ENCODE measurements around the gene TMEM11. TPM values are rescaled to one million over a fixed set of nuclear protein-coding genes. Genes with fewer than 3 reads are reported as not detected.

The TMEM11 gene
- total and polyA plus RNA-seq, 2 of the 8 experiments (the other 6 are each of a cell fraction or from before 2014, with no cell fraction given) = 33.3 to 90.4 TPM

GRCh38 chr17:21253646-21254441 is 39.9 kb upstream of the TMEM11 start:
- H4K5ac ChIP-seq (ENCODE audit: insufficient read length, low read depth, low read length) = no peak overlapping the region
- no peak overlapping the region for H3K4ac ChIP-seq (replicated peaks; ENCODE audit: insufficient read length, low read depth, low read length)
- no peak for DNase-seq (ENCODE audit: low read depth in 1 of 2, low spot score in 2 of 2)
- H3K4me1 ChIP-seq (replicated peaks in 1 of 4; ENCODE audit: control insufficient read depth in 3 of 4, insufficient read depth in 4 of 4, low read length in 3 of 4) = peaks cover 0 to 13% (median 4%) of the 10 kb centered on the region in 4 experiments; a peak in 5 of 7 replicates
- POLR2A ChIA-PET (ENCODE audit: partially characterized antibody) = interaction anchor here (0.7 to 1.0 kb wide), 2 partner anchors 8 to 39 kb away, joined by 3 read pairs; partner anchors contain the start of gene TMEM11
- H2AK5ac ChIP-seq (ENCODE audit: low read depth, low read length) = no peak overlapping the region
- H2BK5ac ChIP-seq (ENCODE audit: low read depth, low read length) = no peak overlapping the region
- no peak overlapping the region for H2BK120ac ChIP-seq (replicated peaks; ENCODE audit: low read depth, low read length)
- H3K4me3 ChIP-seq (ENCODE audit: extremely low read depth in 1 of 4, insufficient read depth in 2 of 4, low read depth in 3 of 4, low read length in 4 of 4) = peak overlapping the region; percentile 47 to 67 (median 60)
- H3K18ac ChIP-seq (ENCODE audit: extremely low read depth, low read length) = peak overlapping the region; percentile 48; the same call in 1 of the 2 replicates
- H3K36me3 ChIP-seq (ENCODE audit: control insufficient read depth in 2 of 4, insufficient read depth in 4 of 4, low read length in 3 of 4) = no peaks in the 10 kb centered on the region
- no peak overlapping the region for H3K23ac ChIP-seq (ENCODE audit: insufficient read length)
- H2AFZ ChIP-seq (ENCODE audit: low read length) = peak overlapping the region; percentile 47; the same call in 1 of the 2 replicates
- peak overlapping the region in 1 of 4 experiments; percentile 70; a peak in 1 of 7 replicates for H3K9ac ChIP-seq (replicated peaks in 1 of 4; ENCODE audit: extremely low read depth in 1 of 4, low read depth in 3 of 4, low read length in 3 of 4)
- H3K4me2 ChIP-seq (ENCODE audit: insufficient read depth in 1 of 2, low read depth in 2 of 2, low read length in 2 of 2) = peak overlapping the region; percentile 73 to 75
- H3K79me2 ChIP-seq (ENCODE audit: control insufficient read depth in 1 of 2, insufficient read depth in 2 of 2, low read length in 2 of 2) = no peaks in the 10 kb centered on the region
- H3K27me3 ChIP-seq (replicated peaks in 1 of 4; ENCODE audit: control insufficient read depth in 3 of 4, extremely low read depth in 1 of 4, insufficient read depth in 3 of 4, low read length in 3 of 4) = peaks cover 0 to 6% (median 4%) of the 10 kb centered on the region in 4 experiments; a peak in 2 of 7 replicates
- no peak overlapping the region for H2BK20ac ChIP-seq (ENCODE audit: low read length)
- H3K23me2 ChIP-seq (ENCODE audit: low read depth, low read length) = peaks cover 6% of the 10 kb centered on the region; the same call in 1 of the 2 replicates
- H3K27ac ChIP-seq (ENCODE audit: low read depth, low read length) = no peak overlapping the region
- H3K79me1 ChIP-seq (ENCODE audit: low read depth, low read length) = no peaks in the 10 kb centered on the region
- H4K8ac ChIP-seq (ENCODE audit: extremely low read depth, insufficient read depth, low read length) = peak overlapping the region; percentile 86; the same call in 1 of the 2 replicates
- no peak overlapping the region for H3K14ac ChIP-seq (ENCODE audit: insufficient read length)
- H4K91ac ChIP-seq (replicated peaks; ENCODE audit: insufficient read length, low read length) = no peak overlapping the region
- peak overlapping the region; percentile 97; the same call in 1 of the 2 replicates for H2BK15ac ChIP-seq (ENCODE audit: low read length)
- peak overlapping the region; percentile 43; the same call in 1 of the 2 replicates for H2BK12ac ChIP-seq (ENCODE audit: low read depth, low read length)
- FAIRE-seq = no peak
- H4K20me1 ChIP-seq (replicated peaks in 1 of 2; ENCODE audit: control insufficient read depth in 1 of 2, insufficient read depth in 2 of 2, low read length in 2 of 2) = peaks cover 0 to 4% of the 10 kb centered on the region in 2 experiments
- H3K56ac ChIP-seq (replicated peaks; ENCODE audit: insufficient read length, low read depth, low read length) = peak overlapping the region; percentile 32
- WGBS, 2 experiments (ENCODE audit: extremely low coverage in 1 of 2, insufficient coverage in 1 of 2, insufficient read length in 1 of 2, insufficient replicate concordance in 2 of 2, low coverage in 1 of 2, low lambda C conversion rate in 2 of 2, missing lambda C conversion rate in 1 of 2) = 51% methylated on average over 15 of the region's 15 CpGs; no CpG with 5 or more reads in 1 of the 2 experiments
- TF ChIP-seq KDM1A (IDR thresholded peaks at IDR 0.05; ENCODE audit: borderline replicate concordance, low read length) (peak; percentile 97), HDAC2 (IDR thresholded peaks at IDR 0.05; ENCODE audit: borderline replicate concordance in 1 of 2, low read depth in 2 of 2, low read length in 2 of 2) (peak in 1 of 2 experiments; percentile 82; a peak in 1 of 4 replicates), CHD1 (IDR thresholded peaks at IDR 0.05; ENCODE audit: low read depth, low read length) (no peak), ASH2L (IDR thresholded peaks at IDR 0.05; ENCODE audit: low read length) (peak; percentile 62), TCF12 (IDR thresholded peaks at IDR 0.05; ENCODE audit: low read depth, low read length) (no peak), HDAC6 (IDR thresholded peaks at IDR 0.05; ENCODE audit: low read depth, low read length) (no peak), EZH2 (IDR thresholded peaks at IDR 0.05; ENCODE audit: low read depth, low read length, severe bottlenecking) (no peak)
- no peaks in the 10 kb centered on the region for H3K9me3 ChIP-seq (ENCODE audit: insufficient read depth in 2 of 2, low read depth in 1 of 2, low read length in 1 of 2)
- CTCF ChIA-PET (ENCODE audit: partially characterized antibody) = interaction anchor here (1.5 kb wide), 1 partner anchor 15 kb away, joined by 6 read pairs; no protein-coding TSS in a partner anchor

All from H1 (cell line).